ENCODE measurements around the gene RAB30. TPM values are rescaled to one million over a fixed set of nuclear protein-coding genes. Genes with fewer than 3 reads are reported as not detected.

RAB30 gene
- total RNA-seq, 1 donor from 2014 or later: 10.3 TPM

DNA sequence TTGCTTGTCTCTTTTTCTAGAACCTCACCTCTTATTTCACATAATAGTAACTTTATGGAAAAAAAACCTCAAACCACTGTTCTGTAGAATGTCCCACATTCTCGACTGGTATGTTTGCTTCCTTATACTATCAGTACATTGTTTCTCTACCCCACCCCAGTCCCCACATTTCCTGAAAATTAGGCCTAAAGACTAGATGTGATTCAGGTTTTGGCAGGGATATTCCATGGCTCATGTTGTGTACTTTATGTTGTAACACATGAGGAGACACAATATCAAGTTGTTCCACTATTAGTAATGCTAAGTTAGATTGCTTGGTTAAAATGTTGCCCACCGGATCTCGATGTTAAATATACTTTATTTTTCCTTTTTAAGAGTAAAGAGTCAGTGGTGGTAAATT is 135.4 kb downstream of the RAB30 start:
- Mint-ChIP-seq H3K27ac (peak overlapping the region; percentile 30), H3K4me1 (peaks cover 12% of the 10 kb centered on the region), H3K4me3 (no peak overlapping the region), H3K9me3 (peaks cover 10% of the 10 kb centered on the region), H3K36me3 (no peaks in the 10 kb centered on the region), H3K27me3 (ENCODE audit: low read depth) (no peaks in the 10 kb centered on the region)
- no peak for TF ChIP-seq CTCF (IDR thresholded peaks at IDR 0.05; ENCODE audit: unreplicated experiment)
- no peak for DNase-seq (ENCODE audit: low spot score in 2 of 2, unreplicated experiment in 2 of 2)

DNA sequence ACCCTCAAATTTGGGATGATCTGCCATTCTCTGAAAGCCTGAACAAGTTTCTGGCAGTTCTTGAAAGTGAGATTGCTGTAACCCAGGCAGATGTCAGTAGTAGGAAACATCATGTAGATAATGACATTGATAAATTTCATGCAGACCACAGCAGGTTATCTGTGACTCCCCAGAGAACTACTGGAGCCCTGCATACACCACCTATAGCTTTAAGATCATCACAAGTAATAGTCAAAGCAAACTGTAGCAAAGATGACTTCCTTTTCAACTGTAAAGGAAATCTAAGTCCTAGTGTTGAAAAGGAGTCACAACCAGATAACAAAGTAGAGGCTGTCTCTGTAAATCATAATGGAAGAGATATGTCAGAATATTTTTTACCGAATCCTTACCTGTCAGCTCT is 139.1 kb downstream of the RAB30 start:
- Mint-ChIP-seq H3K27ac (no peak overlapping the region), H3K9me3 (no peaks in the 10 kb centered on the region), H3K36me3 (no peaks in the 10 kb centered on the region), H3K4me1 (peaks cover 19% of the 10 kb centered on the region), H3K4me3 (no peak overlapping the region), H3K27me3 (ENCODE audit: low read depth) (no peaks in the 10 kb centered on the region)
- DNase-seq (ENCODE audit: low spot score in 2 of 2, unreplicated experiment in 2 of 2): no peak
- TF ChIP-seq CTCF (IDR thresholded peaks at IDR 0.05; ENCODE audit: unreplicated experiment): no peak

- peaks cover 19% of the 10 kb centered on the region for H3K4me1 Mint-ChIP-seq
- H3K4me3 Mint-ChIP-seq: no peak overlapping the region
- H3K36me3 Mint-ChIP-seq: no peaks in the 10 kb centered on the region
- no peak for TF ChIP-seq CTCF (IDR thresholded peaks at IDR 0.05; ENCODE audit: unreplicated experiment)
- no peak for DNase-seq (ENCODE audit: low spot score in 2 of 2, unreplicated experiment in 2 of 2)
- H3K27me3 Mint-ChIP-seq (ENCODE audit: low read depth): no peaks in the 10 kb centered on the region
- no peaks in the 10 kb centered on the region for H3K9me3 Mint-ChIP-seq
- H3K27ac Mint-ChIP-seq: no peak overlapping the region
These were observed 141.0 kb downstream of the RAB30 start for GRCh38 chr11:82930734-82931133.

- H3K36me3 Mint-ChIP-seq: no peaks in the 10 kb centered on the region
These were observed 141.5 kb downstream of the RAB30 start for GRCh38 chr11:82930229-82930628.

DNA sequence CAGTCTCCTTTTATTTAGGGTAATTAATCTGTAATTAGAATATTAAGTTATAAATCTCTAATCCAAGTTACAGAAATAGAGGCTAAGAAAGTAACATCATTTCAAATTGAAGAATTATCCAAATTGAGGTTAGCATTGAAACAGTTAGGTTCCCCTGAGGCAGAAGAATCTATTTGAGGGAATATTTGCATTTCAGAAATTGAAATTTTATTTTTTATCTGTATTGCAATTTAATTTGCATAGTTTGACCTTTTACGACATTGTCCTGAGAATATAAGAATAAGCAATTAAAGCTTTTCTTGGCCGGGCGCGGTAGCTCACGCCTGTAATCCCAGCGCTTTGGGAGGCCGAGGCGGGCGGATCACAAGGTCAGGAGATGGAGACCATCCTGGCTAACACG is 142.6 kb downstream of the RAB30 start:
- no peaks in the 10 kb centered on the region for H3K9me3 Mint-ChIP-seq
- no peak overlapping the region for H3K27ac Mint-ChIP-seq
- H3K27me3 Mint-ChIP-seq (ENCODE audit: low read depth): no peaks in the 10 kb centered on the region
- no peaks in the 10 kb centered on the region for H3K36me3 Mint-ChIP-seq
- H3K4me1 Mint-ChIP-seq: peaks cover 17% of the 10 kb centered on the region
- TF ChIP-seq CTCF (IDR thresholded peaks at IDR 0.05; ENCODE audit: unreplicated experiment): no peak
- no peak for DNase-seq (ENCODE audit: low spot score in 2 of 2, unreplicated experiment in 2 of 2)
- no peak overlapping the region for H3K4me3 Mint-ChIP-seq

More at GRCh38 chr11:82930229-82930628, 141.5 kb downstream of the RAB30 start:
- DNase-seq (ENCODE audit: low spot score in 2 of 2, unreplicated experiment in 2 of 2): no peak
- H3K27me3 Mint-ChIP-seq (ENCODE audit: low read depth): no peaks in the 10 kb centered on the region
- TF ChIP-seq CTCF (IDR thresholded peaks at IDR 0.05; ENCODE audit: unreplicated experiment): no peak
- H3K9me3 Mint-ChIP-seq: no peaks in the 10 kb centered on the region
- H3K27ac Mint-ChIP-seq: peak overlapping the region; percentile 57
- peaks cover 19% of the 10 kb centered on the region for H3K4me1 Mint-ChIP-seq
- H3K4me3 Mint-ChIP-seq: no peak overlapping the region

DNA sequence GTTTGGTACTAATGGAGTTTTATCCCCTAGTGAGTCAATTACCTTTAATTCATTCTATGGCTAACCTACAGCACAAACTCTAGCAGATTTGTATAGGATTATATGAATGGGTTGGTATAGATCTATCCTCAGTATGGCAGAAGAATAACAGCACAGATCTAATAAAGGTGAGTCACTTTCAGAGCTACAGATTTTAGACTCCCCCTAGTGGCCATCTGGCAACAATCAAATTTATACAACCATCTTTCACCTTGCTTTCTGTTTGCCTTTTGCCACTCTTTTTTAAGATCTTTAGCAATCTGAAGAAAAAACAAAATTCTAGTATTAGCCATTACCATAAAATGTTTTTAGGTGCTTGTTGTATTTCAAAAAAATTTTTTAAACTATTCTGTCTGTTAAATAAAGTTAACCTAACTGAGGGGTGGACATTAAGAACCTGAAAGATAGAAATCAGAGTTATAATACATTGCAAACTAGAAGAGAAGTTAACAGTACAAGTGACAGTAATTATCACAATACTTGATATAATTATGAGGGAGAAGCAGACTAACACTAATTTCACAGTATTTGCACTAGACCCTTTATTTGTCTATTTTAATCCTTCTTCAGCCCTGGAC is 144.3 kb downstream of the RAB30 start:
- Mint-ChIP-seq H3K27ac (no peak overlapping the region), H3K9me3 (no peaks in the 10 kb centered on the region), H3K4me1 (peaks cover 17% of the 10 kb centered on the region), H3K27me3 (ENCODE audit: low read depth) (no peaks in the 10 kb centered on the region), H3K36me3 (no peaks in the 10 kb centered on the region), H3K4me3 (no peak overlapping the region)
- peak; percentile 95 for TF ChIP-seq CTCF (IDR thresholded peaks at IDR 0.05; ENCODE audit: unreplicated experiment)
- no peak for DNase-seq (ENCODE audit: low spot score in 2 of 2, unreplicated experiment in 2 of 2)
